ENCODE results near the gene LTC4S.

Gene LTC4S

GRCh38 chr5:179841621-179842020 is 47.8 kb downstream of the LTC4S start:
- no peaks in the 10 kb centered on the region for H3K4me1 ChIP-seq (ENCODE audit: control insufficient read depth, insufficient read depth, low read length)
- no peak overlapping the region for H3K9ac ChIP-seq (ENCODE audit: low read length)
- no peak overlapping the region for H3K4me3 ChIP-seq (ENCODE audit: low read length)
- peaks cover 12% of the 10 kb centered on the region for H3K9me3 ChIP-seq (ENCODE audit: control insufficient read depth, low read length)
- no peaks in the 10 kb centered on the region for H3K27me3 ChIP-seq (replicated peaks; ENCODE audit: control insufficient read depth, insufficient read depth, low read length)
- H3K36me3 ChIP-seq (ENCODE audit: control insufficient read depth, insufficient read depth, low read length, severe bottlenecking) = peaks cover 26% of the 10 kb centered on the region
- DNase-seq (ENCODE audit: low read depth) = no peak

All from adipocyte (in vitro differentiated cells).